ENCODE measurements around the gene ROR1.
"Not testable (repeated sequence)": the region's sequence is repeated elsewhere in the genome, so short reads cannot be mapped to it uniquely, and the experiment has no call there.

DNA sequence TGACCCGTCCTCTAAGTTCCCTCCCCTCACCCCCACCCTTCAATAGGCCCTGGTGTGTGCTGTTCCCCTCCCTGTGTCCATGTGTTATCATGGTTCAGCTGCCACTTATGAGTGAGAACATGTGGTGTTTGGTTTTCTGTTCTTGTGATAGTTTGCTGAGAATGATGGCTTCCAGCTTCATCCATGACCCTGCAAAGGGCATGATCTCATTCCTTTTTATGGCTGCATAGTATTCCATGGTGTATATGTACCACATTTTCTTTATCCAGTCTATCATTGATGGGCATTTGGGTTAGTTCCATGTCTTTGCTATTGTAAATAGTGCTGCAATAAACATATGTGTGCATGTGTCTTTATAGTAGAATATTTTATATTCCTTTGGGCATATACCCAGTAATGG is 330.8 kb downstream of the ROR1 start:
- TF ChIP-seq, protein P1, sequence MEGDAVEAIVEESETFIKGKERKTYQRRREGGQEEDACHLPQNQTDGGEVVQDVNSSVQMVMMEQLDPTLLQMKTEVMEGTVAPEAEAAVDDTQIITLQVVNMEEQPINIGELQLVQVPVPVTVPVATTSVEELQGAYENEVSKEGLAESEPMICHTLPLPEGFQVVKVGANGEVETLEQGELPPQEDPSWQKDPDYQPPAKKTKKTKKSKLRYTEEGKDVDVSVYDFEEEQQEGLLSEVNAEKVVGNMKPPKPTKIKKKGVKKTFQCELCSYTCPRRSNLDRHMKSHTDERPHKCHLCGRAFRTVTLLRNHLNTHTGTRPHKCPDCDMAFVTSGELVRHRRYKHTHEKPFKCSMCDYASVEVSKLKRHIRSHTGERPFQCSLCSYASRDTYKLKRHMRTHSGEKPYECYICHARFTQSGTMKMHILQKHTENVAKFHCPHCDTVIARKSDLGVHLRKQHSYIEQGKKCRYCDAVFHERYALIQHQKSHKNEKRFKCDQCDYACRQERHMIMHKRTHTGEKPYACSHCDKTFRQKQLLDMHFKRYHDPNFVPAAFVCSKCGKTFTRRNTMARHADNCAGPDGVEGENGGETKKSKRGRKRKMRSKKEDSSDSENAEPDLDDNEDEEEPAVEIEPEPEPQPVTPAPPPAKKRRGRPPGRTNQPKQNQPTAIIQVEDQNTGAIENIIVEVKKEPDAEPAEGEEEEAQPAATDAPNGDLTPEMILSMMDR (conservative IDR thresholded peaks at IDR 0.05 in 1 of 2, IDR thresholded peaks at IDR 0.05 in 1 of 2; ENCODE audit: low read depth in 1 of 2, low read length in 2 of 2) = not testable (repeated sequence)
- TF ChIP-seq EZH2 (IDR thresholded peaks at IDR 0.05; ENCODE audit: low read length, missing control alignments) = not testable (repeated sequence)
